Smooth muscle cell (in vitro differentiated cells): ENCODE measurements around the gene NXNL2. TPM values are rescaled to one million over a fixed set of nuclear protein-coding genes. Genes with fewer than 3 reads are reported as not detected.

Experiments used
- DNase-seq: peaks from one replicate; lab custom pipeline; 2025; ENCODE audit not compliant: unreplicated experiment; lab: John Stamatoyannopoulos, UW
- H2AFZ ChIP-seq: fragments of 200-600 bp; sonication (generic); 2 replicates; pipeline ENCODE4 v1.6.0; 2016; ENCODE audit warnings: antibody characterized with exemption, low read depth, mild to moderate bottlenecking
- H3F3A ChIP-seq: fragments of 200-600 bp; sonication (generic); 2 replicates; pipeline ENCODE4 v1.6.0; 2017; ENCODE audit warnings: antibody characterized with exemption, low read depth
- H3K27ac ChIP-seq: fragments of 200-600 bp; sonication (generic); 2 replicates; pipeline ENCODE4 v1.5.1; 2016; ENCODE audit warnings: low read depth, mild to moderate bottlenecking
- H3K27me3 ChIP-seq: fragments of 200-600 bp; sonication (generic); 2 replicates; pipeline ENCODE4 v1.6.1; 2016; ENCODE audit warnings: low read depth, mild to moderate bottlenecking
- H3K36me3 ChIP-seq: fragments of 200-600 bp; sonication (generic); 2 replicates; pipeline ENCODE4 v1.5.1; 2016; ENCODE audit warnings: low read depth
- H3K4me1 ChIP-seq: fragments of 200-600 bp; sonication (generic); 2 replicates; pipeline ENCODE4 v1.5.1; 2016; ENCODE audit warnings: low read depth
- H3K4me2 ChIP-seq: fragments of 200-600 bp; sonication (generic); 2 replicates; pipeline ENCODE4 v1.6.0; 2016; ENCODE audit warnings: mild to moderate bottlenecking
- H3K4me3 ChIP-seq: fragments of 200-600 bp; sonication (generic); 2 replicates; pipeline ENCODE4 v1.5.1; 2016; ENCODE audit warnings: mild to moderate bottlenecking
- H3K79me2 ChIP-seq: fragments of 200-600 bp; sonication (generic); 2 replicates; pipeline ENCODE4 v1.6.0; 2016; ENCODE audit warnings: low read depth, mild to moderate bottlenecking
- H3K9ac ChIP-seq: fragments of 200-600 bp; sonication (generic); 2 replicates; pipeline ENCODE4 v1.6.0; 2016; ENCODE audit warnings: low read depth
- H3K9me3 ChIP-seq: fragments of 200-600 bp; sonication (generic); replicated peaks from 2 replicates; pipeline ENCODE4 v1.5.1; 2016; ENCODE audit warnings: low read depth
- H4K20me1 ChIP-seq: fragments of 200-600 bp; sonication (generic); 2 replicates; pipeline ENCODE4 v1.6.0; 2016; ENCODE audit warnings: low read depth
- CTCF ChIP-seq: fragments of 200-600 bp; sonication (generic); IDR thresholded peaks from 2 replicates; pipeline ENCODE4 v1.5.1; 2017; ENCODE audit warnings: borderline replicate concordance, mild to moderate bottlenecking, antibody characterized with exemption; ENCODE audit not compliant: insufficient read depth, poor library complexity, severe bottlenecking
- WGBS: methylation state at CpG from one replicate; pipeline ENCODE4 v1.1.7; 2016; ENCODE audit warnings: low lambda C conversion rate; 5-methylcytosine and 5-hydroxymethylcytosine counted together
- polyA plus RNA-seq: library from polyadenylated mRNA; unstranded; fragments of >200 nt; fragmentation: Nextera tagmentation; extraction: Ambion mirVana; gene quantifications from 2 replicates; pipeline ENCODE4 v1.2.1, GENCODE V29; 2016
- total RNA-seq: library from RNA; depleted of rRNA; stranded (reverse); fragments of >200 nt; gene quantifications from 2 replicates; pipeline ENCODE4 v1.2.3, GENCODE V29; 2014

Gene NXNL2
- total and polyA plus RNA-seq, 2 experiments from 2014 or later = 0.24 to 0.36 TPM

- WGBS = 74% methylated on average over 5 of the region's 5 CpGs
- peaks cover 5% of the 10 kb centered on the region for H3F3A ChIP-seq
- no peaks in the 10 kb centered on the region for H3K27me3 ChIP-seq
- no peak overlapping the region for H3K4me2 ChIP-seq
- no peak overlapping the region for H3K27ac ChIP-seq
- no peak overlapping the region for H3K4me3 ChIP-seq
- H3K36me3 ChIP-seq = no peaks in the 10 kb centered on the region
- no peaks in the 10 kb centered on the region for H3K9me3 ChIP-seq
- no peaks in the 10 kb centered on the region for H4K20me1 ChIP-seq
- H3K4me1 ChIP-seq = peaks cover 4% of the 10 kb centered on the region
- no peaks in the 10 kb centered on the region for H3K79me2 ChIP-seq
- no peak for TF ChIP-seq CTCF
- H3K9ac ChIP-seq = no peak overlapping the region
- no peak for DNase-seq
- H2AFZ ChIP-seq = no peak overlapping the region
These were observed 46.0 kb downstream of the NXNL2 start for GRCh38 chr9:88580961-88581360.

- H3K36me3 ChIP-seq = no peaks in the 10 kb centered on the region
- H4K20me1 ChIP-seq = no peaks in the 10 kb centered on the region
- no peak for TF ChIP-seq CTCF
- no peaks in the 10 kb centered on the region for H3K9me3 ChIP-seq
- DNase-seq = no peak
- no peak overlapping the region for H3K4me3 ChIP-seq
- peak overlapping the region; percentile 59 for H3K4me2 ChIP-seq
- H3K79me2 ChIP-seq = no peaks in the 10 kb centered on the region
- no peak overlapping the region for H3K9ac ChIP-seq
- whole genome bisulfite sequencing = 35% methylated on average over 8 of the region's 8 CpGs
- peaks cover 5% of the 10 kb centered on the region for H3F3A ChIP-seq
- no peaks in the 10 kb centered on the region for H3K27me3 ChIP-seq
- H3K4me1 ChIP-seq = peaks cover 4% of the 10 kb centered on the region
- peak overlapping the region; percentile 56 for H3K27ac ChIP-seq
- peak overlapping the region; percentile 42 for H2AFZ ChIP-seq
These were observed 49.1 kb downstream of the NXNL2 start for GRCh38 chr9:88583901-88584596.

GRCh38 chr9:88585426-88585825, 50.4 kb downstream of the NXNL2 start:
- H3K4me1 ChIP-seq = peaks cover 4% of the 10 kb centered on the region

More at GRCh38 chr9:88585426-88585825, 50.4 kb downstream of the NXNL2 start:
- no peak overlapping the region for H3K4me2 ChIP-seq
- H3K36me3 ChIP-seq = no peaks in the 10 kb centered on the region
- H4K20me1 ChIP-seq = no peaks in the 10 kb centered on the region
- H3K27me3 ChIP-seq = no peaks in the 10 kb centered on the region
- DNase-seq = no peak
- no peak overlapping the region for H2AFZ ChIP-seq
- no peak overlapping the region for H3K9ac ChIP-seq
- H3K27ac ChIP-seq = no peak overlapping the region
- H3K79me2 ChIP-seq = no peaks in the 10 kb centered on the region
- H3F3A ChIP-seq = peaks cover 5% of the 10 kb centered on the region
- H3K9me3 ChIP-seq = no peaks in the 10 kb centered on the region
- 100% methylated on average over 1 of the region's 1 CpG for WGBS
- TF ChIP-seq CTCF = no peak
- H3K4me3 ChIP-seq = no peak overlapping the region
